ENCODE data around the gene FHOD3. TPM values are rescaled to one million over a fixed set of nuclear protein-coding genes. Genes with fewer than 3 reads are reported as not detected.

The FHOD3 gene
- total RNA-seq, 1 experiment from 2014 or later: 22.7 TPM

GRCh38 chr18:36397033-36397432 is 99.5 kb downstream of the FHOD3 start:
- POLR2A ChIA-PET: no interaction called here
- Histone ChIP-seq H3K9me3 (ENCODE audit: control insufficient read depth, insufficient read depth, low read depth, low read length) (peaks cover 16% of the 10 kb centered on the region; the same call in 1 of the 2 replicates), H3K27me3 (ENCODE audit: control insufficient read depth, insufficient read depth, low read length) (no peaks in the 10 kb centered on the region), H3K4me1 (ENCODE audit: control insufficient read depth, insufficient read depth, low read length) (no peaks in the 10 kb centered on the region), H3K4me3 (ENCODE audit: low read depth in 2 of 2, low read length in 2 of 2) (no peak overlapping the region), H3K27ac (ENCODE audit: low read length) (no peak overlapping the region), H3K36me3 (ENCODE audit: control insufficient read depth, insufficient read depth, low read length) (no peaks in the 10 kb centered on the region)
- DNase-seq (ENCODE audit: low read depth, low spot score): no peak
- no peak for ATAC-seq
- in situ Hi-C loops (cut with HindIII; ENCODE audit: low pct_unique_long_range_greater_than_20kb, low sequenced_read_pairs): no loop called here
- TF ChIP-seq SIN3A (IDR thresholded peaks at IDR 0.05; ENCODE audit: borderline replicate concordance, insufficient read depth, low read depth, low read length) (no peak), REST (IDR thresholded peaks at IDR 0.05; ENCODE audit: insufficient read depth in 1 of 2, low read depth in 2 of 2, low read length in 1 of 2) (no peak), TCF7L2 (IDR thresholded peaks at IDR 0.05; ENCODE audit: low read depth, low read length) (no peak), POLR2AphosphoS5 (IDR thresholded peaks at IDR 0.05; ENCODE audit: low read depth, low read length) (no peak)
- TF ChIP-seq, protein P1, sequence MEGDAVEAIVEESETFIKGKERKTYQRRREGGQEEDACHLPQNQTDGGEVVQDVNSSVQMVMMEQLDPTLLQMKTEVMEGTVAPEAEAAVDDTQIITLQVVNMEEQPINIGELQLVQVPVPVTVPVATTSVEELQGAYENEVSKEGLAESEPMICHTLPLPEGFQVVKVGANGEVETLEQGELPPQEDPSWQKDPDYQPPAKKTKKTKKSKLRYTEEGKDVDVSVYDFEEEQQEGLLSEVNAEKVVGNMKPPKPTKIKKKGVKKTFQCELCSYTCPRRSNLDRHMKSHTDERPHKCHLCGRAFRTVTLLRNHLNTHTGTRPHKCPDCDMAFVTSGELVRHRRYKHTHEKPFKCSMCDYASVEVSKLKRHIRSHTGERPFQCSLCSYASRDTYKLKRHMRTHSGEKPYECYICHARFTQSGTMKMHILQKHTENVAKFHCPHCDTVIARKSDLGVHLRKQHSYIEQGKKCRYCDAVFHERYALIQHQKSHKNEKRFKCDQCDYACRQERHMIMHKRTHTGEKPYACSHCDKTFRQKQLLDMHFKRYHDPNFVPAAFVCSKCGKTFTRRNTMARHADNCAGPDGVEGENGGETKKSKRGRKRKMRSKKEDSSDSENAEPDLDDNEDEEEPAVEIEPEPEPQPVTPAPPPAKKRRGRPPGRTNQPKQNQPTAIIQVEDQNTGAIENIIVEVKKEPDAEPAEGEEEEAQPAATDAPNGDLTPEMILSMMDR (IDR thresholded peaks at IDR 0.05): no peak
- intact Hi-C loops (cut with micrococcal nuclease; ENCODE audit: unreplicated experiment): no loop called here
- no TSS peak for BruUV-seq (replicated peaks)
- CTCF ChIA-PET: no interaction called here

GRCh38 chr18:36398419-36398818 is 100.9 kb downstream of the FHOD3 start:
- no peaks in the 10 kb centered on the region for H3K4me1 ChIP-seq (ENCODE audit: control insufficient read depth, insufficient read depth, low read length)
- ATAC-seq (no peak), DNase-seq (ENCODE audit: low read depth, low spot score) (no peak)
- peaks cover 16% of the 10 kb centered on the region; the same call in 1 of the 2 replicates for H3K9me3 ChIP-seq (ENCODE audit: control insufficient read depth, insufficient read depth, low read depth, low read length)
- H3K36me3 ChIP-seq (ENCODE audit: control insufficient read depth, insufficient read depth, low read length): no peaks in the 10 kb centered on the region
- BruUV-seq (replicated peaks): no TSS peak
- intact Hi-C loops (cut with micrococcal nuclease; ENCODE audit: unreplicated experiment): no loop called here
- no peak overlapping the region for H3K4me3 ChIP-seq (ENCODE audit: low read depth in 2 of 2, low read length in 2 of 2)
- POLR2A ChIA-PET: no interaction called here
- no peak overlapping the region for H3K27ac ChIP-seq (ENCODE audit: low read length)
- no peak for TF ChIP-seq SIN3A (IDR thresholded peaks at IDR 0.05; ENCODE audit: borderline replicate concordance, insufficient read depth, low read depth, low read length)
- TF ChIP-seq, protein P1 (IDR thresholded peaks at IDR 0.05): no peak
- no peak for TF ChIP-seq POLR2AphosphoS5 (IDR thresholded peaks at IDR 0.05; ENCODE audit: low read depth, low read length)
- TF ChIP-seq TCF7L2 (IDR thresholded peaks at IDR 0.05; ENCODE audit: low read depth, low read length): no peak
- no peak for TF ChIP-seq REST (IDR thresholded peaks at IDR 0.05; ENCODE audit: insufficient read depth in 1 of 2, low read depth in 2 of 2, low read length in 1 of 2)
- CTCF ChIA-PET: no interaction called here
- H3K27me3 ChIP-seq (ENCODE audit: control insufficient read depth, insufficient read depth, low read length): no peaks in the 10 kb centered on the region
- in situ Hi-C loops (cut with HindIII; ENCODE audit: low pct_unique_long_range_greater_than_20kb, low sequenced_read_pairs): no loop called here

Data from Panc1 (cell line).